ENCODE measurements around the gene ZBP1.
"Not testable (repeated sequence)": the region's sequence is repeated elsewhere in the genome, so short reads cannot be mapped to it uniquely, and the experiment has no call there.

ZBP1 gene

GRCh38 chr20:57638895-57639236 lies 18.6 kb upstream of the ZBP1 start:
- no peak for DNase-seq (ENCODE audit: low read depth)

- no peak for DNase-seq (ENCODE audit: low read depth)
Observed at GRCh38 chr20:57638173-57638894, 18.1 kb upstream of the ZBP1 start.

GRCh38 chr20:57633945-57634491 lies 13.8 kb upstream of the ZBP1 start:
- no peak for DNase-seq (ENCODE audit: low read depth)

GRCh38 chr20:57632286-57632685 lies 12.1 kb upstream of the ZBP1 start:
- DNase-seq (ENCODE audit: low read depth): no peak

- no peak for DNase-seq (ENCODE audit: low read depth)
Observed at GRCh38 chr20:57630061-57630460, 9.8 kb upstream of the ZBP1 start.

GRCh38 chr20:57629491-57629901 lies 9.3 kb upstream of the ZBP1 start:
- DNase-seq (ENCODE audit: low read depth): not testable (repeated sequence)

GRCh38 chr20:57628962-57629308 lies 8.7 kb upstream of the ZBP1 start:
- not testable (repeated sequence) for DNase-seq (ENCODE audit: low read depth)

- DNase-seq (ENCODE audit: low read depth): no peak
Observed at GRCh38 chr20:57628047-57628961, 8.1 kb upstream of the ZBP1 start.

- no peak for DNase-seq (ENCODE audit: low read depth)
Observed at GRCh38 chr20:57627339-57627738, 7.1 kb upstream of the ZBP1 start.

- DNase-seq (ENCODE audit: low read depth): no peak
Observed at GRCh38 chr20:57625978-57626377, 5.8 kb upstream of the ZBP1 start.

GRCh38 chr20:57625181-57625958 lies 5.1 kb upstream of the ZBP1 start:
- no peak for DNase-seq (ENCODE audit: low read depth)

- no peak for DNase-seq (ENCODE audit: low read depth)
Observed at GRCh38 chr20:57624124-57624523, 3.9 kb upstream of the ZBP1 start.

- DNase-seq (ENCODE audit: low read depth): peak; percentile 35
Observed at GRCh38 chr20:57622579-57623381, 2.6 kb upstream of the ZBP1 start.

- DNase-seq (ENCODE audit: low read depth): no peak
Observed at GRCh38 chr20:57622201-57622570, 2.0 kb upstream of the ZBP1 start.

- DNase-seq (ENCODE audit: low read depth): no peak
Observed at GRCh38 chr20:57621421-57622200, 1.4 kb upstream of the ZBP1 start.

GRCh38 chr20:57620999-57621398 lies 773 bp upstream of the ZBP1 start:
- DNase-seq (ENCODE audit: low read depth): no peak

GRCh38 chr20:57619051-57619831 lies 985 bp downstream of the ZBP1 start:
- no peak for DNase-seq (ENCODE audit: low read depth)

- DNase-seq (ENCODE audit: low read depth): no peak
Observed at GRCh38 chr20:57618764-57619050, 1.5 kb downstream of the ZBP1 start.

GRCh38 chr20:57618091-57618763 lies 2.0 kb downstream of the ZBP1 start:
- no peak for DNase-seq (ENCODE audit: low read depth)
